Upper lobe of left lung (tissue), 4 donors: ENCODE results near the gene LRP6.

ENCODE experiments used
- CTCF ChIP-seq, 6 experiments: fragments of 450-650 bp in 4 of 6; fragments of 200-600 bp in 2 of 6; sonication (generic) in 2 of 6; IDR thresholded peaks; one replicate each; pipeline ENCODE4 v1.5.1; 2016 to 2019; ENCODE audit warnings: antibody characterized with exemption in 6 of 6
- EP300 ChIP-seq, 4 donors: sonication (generic); formaldehyde crosslinking; IDR thresholded peaks; one replicate each; pipeline ENCODE4 v1.5.1; 2017; ENCODE audit warnings: antibody characterized with exemption in 4 of 4, control low read depth in 2 of 4
- POLR2A ChIP-seq, 4 donors: fragments of 450-650 bp; IDR thresholded peaks; one replicate each; pipeline ENCODE4 v1.5.1; 2016 to 2017; ENCODE audit warnings: antibody characterized with exemption in 4 of 4, mild to moderate bottlenecking in 2 of 4

- TF ChIP-seq POLR2A (IDR thresholded peaks at IDR 0.05) (no peak), CTCF (IDR thresholded peaks at IDR 0.05) (no peak), EP300 (IDR thresholded peaks at IDR 0.05) (no peak)
Observed at GRCh38 chr12:12181511-12181910, 85.3 kb downstream of the LRP6 start.
